Prostate gland (tissue), 2 donors: Measurements from ENCODE around the gene QSOX1.

Experiments
- POLR2A ChIP-seq: fragments of 450-650 bp; IDR thresholded peaks from one replicate; pipeline ENCODE4 v1.6.1; 2016; ENCODE audit warnings: antibody characterized with exemption, mild to moderate bottlenecking
- POLR2AphosphoS5 ChIP-seq: sonication (generic); formaldehyde crosslinking; IDR thresholded peaks from one replicate; pipeline ENCODE4 v1.6.1; 2017; ENCODE audit warnings: antibody characterized with exemption
- TF ChIP-seq, protein P1 (sequence below), 4 experiments: fragments of 200-600 bp in 2 of 4; fragments of 450-650 bp in 2 of 4; sonication (generic) in 2 of 4; IDR thresholded peaks; 1 replicate in 3 of 4; 2 replicates in 1 of 4; pipeline ENCODE4 v1.5.1; 2016 to 2019; ENCODE audit warnings: antibody characterized with exemption in 4 of 4, mild to moderate bottlenecking in 2 of 4, moderate library complexity in 2 of 4

DNA sequence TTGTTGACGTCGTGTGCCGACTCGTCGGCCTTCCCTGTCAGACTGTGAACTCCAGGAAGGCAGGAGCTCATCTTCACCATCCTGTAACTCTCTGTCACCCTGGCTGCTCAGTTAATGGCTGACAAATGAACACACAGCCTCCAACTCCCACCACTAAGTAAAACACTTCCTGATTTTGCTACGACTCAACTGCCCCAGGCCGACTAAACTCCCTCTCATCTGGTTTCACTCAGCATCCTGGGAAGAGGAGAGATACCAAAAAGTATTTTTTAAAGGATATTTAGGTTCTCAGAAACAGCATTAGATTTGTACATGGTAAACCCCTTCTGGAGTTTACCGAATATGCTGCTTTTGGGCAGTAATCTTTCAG is 57.2 kb downstream of the QSOX1 start:
- TF ChIP-seq, protein P1, sequence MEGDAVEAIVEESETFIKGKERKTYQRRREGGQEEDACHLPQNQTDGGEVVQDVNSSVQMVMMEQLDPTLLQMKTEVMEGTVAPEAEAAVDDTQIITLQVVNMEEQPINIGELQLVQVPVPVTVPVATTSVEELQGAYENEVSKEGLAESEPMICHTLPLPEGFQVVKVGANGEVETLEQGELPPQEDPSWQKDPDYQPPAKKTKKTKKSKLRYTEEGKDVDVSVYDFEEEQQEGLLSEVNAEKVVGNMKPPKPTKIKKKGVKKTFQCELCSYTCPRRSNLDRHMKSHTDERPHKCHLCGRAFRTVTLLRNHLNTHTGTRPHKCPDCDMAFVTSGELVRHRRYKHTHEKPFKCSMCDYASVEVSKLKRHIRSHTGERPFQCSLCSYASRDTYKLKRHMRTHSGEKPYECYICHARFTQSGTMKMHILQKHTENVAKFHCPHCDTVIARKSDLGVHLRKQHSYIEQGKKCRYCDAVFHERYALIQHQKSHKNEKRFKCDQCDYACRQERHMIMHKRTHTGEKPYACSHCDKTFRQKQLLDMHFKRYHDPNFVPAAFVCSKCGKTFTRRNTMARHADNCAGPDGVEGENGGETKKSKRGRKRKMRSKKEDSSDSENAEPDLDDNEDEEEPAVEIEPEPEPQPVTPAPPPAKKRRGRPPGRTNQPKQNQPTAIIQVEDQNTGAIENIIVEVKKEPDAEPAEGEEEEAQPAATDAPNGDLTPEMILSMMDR (IDR thresholded peaks at IDR 0.05) = no peak
- no peak for TF ChIP-seq POLR2A
- TF ChIP-seq POLR2AphosphoS5 = no peak
